GM23248 (cell line): ENCODE results near the gene PARD3B. TPM values are rescaled to one million over a fixed set of nuclear protein-coding genes. Genes with fewer than 3 reads are reported as not detected.

ENCODE experiments used
- DNase-seq: peaks from one replicate; pipeline ENCODE4 v3.0.0-alpha.2; 2015
- H2AFZ ChIP-seq: fragments of 200-600 bp; sonication (generic); 2 replicates; pipeline ENCODE4 v1.6.1; 2016; ENCODE audit warnings: antibody characterized with exemption
- H3F3A ChIP-seq: fragments of 200-600 bp; sonication (generic); 2 replicates; pipeline ENCODE4 v1.6.1; 2016; ENCODE audit warnings: mild to moderate bottlenecking, antibody characterized with exemption, mixed run types; ENCODE audit not compliant: insufficient read depth
- H3K27ac ChIP-seq: fragments of 200-600 bp; sonication (generic); 2 replicates; pipeline ENCODE4 v1.5.1; 2016; ENCODE audit warnings: mild to moderate bottlenecking
- H3K27me3 ChIP-seq: fragments of 200-600 bp; sonication (generic); replicated peaks from 2 replicates; pipeline ENCODE4 v1.6.1; 2016; ENCODE audit warnings: mild to moderate bottlenecking; ENCODE audit not compliant: insufficient read depth
- H3K36me3 ChIP-seq: fragments of 200-600 bp; sonication (generic); 2 replicates; pipeline ENCODE4 v1.6.1; 2016; ENCODE audit warnings: low read depth, mild to moderate bottlenecking
- H3K4me1 ChIP-seq: fragments of 200-600 bp; sonication (generic); 2 replicates; pipeline ENCODE4 v1.6.1; 2016; ENCODE audit warnings: mild to moderate bottlenecking; ENCODE audit not compliant: insufficient read depth
- H3K4me2 ChIP-seq: fragments of 200-600 bp; sonication (generic); one replicate; pipeline ENCODE4 v1.6.1; 2016; ENCODE audit warnings: mild to moderate bottlenecking; ENCODE audit not compliant: unreplicated experiment
- H3K4me3 ChIP-seq: fragments of 200-600 bp; sonication (generic); 2 replicates; pipeline ENCODE4 v1.5.1; 2016; ENCODE audit warnings: mild to moderate bottlenecking
- H3K79me2 ChIP-seq: fragments of 200-600 bp; sonication (generic); 2 replicates; pipeline ENCODE4 v1.6.1; 2016; ENCODE audit warnings: mild to moderate bottlenecking; ENCODE audit not compliant: insufficient read depth
- H3K9ac ChIP-seq: fragments of 200-600 bp; sonication (generic); 2 replicates; pipeline ENCODE4 v1.6.1; 2016; ENCODE audit warnings: mild to moderate bottlenecking
- H3K9me2 ChIP-seq: fragments of 200-600 bp; sonication (generic); 2 replicates; pipeline ENCODE4 v1.6.1; 2016; ENCODE audit warnings: mixed run types, mild to moderate bottlenecking, moderate library complexity; ENCODE audit not compliant: insufficient read depth
- H3K9me3 ChIP-seq: fragments of 200-600 bp; sonication (generic); one replicate; pipeline ENCODE4 v1.6.1; 2017; ENCODE audit warnings: low read depth
- H4K20me1 ChIP-seq: fragments of 200-600 bp; sonication (generic); 2 replicates; pipeline ENCODE4 v1.6.0; 2016; ENCODE audit not compliant: insufficient read depth
- EZH2 ChIP-seq: fragments of 200-600 bp; sonication (generic); IDR thresholded peaks from 2 replicates; pipeline ENCODE4 v1.6.1; 2018; ENCODE audit warnings: antibody characterized with exemption, mild to moderate bottlenecking; ENCODE audit not compliant: insufficient read depth, poor library complexity, severe bottlenecking
- EZH2phosphoT487 ChIP-seq: fragments of 200-600 bp; sonication (generic); IDR thresholded peaks from 2 replicates; pipeline ENCODE4 v1.6.1; 2018; ENCODE audit warnings: antibody characterized with exemption, moderate library complexity, mild to moderate bottlenecking, low read depth; ENCODE audit not compliant: insufficient read depth
- WGBS, 2 experiments: methylation state at CpG; one replicate each; pipeline ENCODE4 v1.1.6; 2015 to 2017; ENCODE audit warnings: low lambda C conversion rate in 2 of 2, low coverage in 1 of 2; ENCODE audit errors: missing lambda C conversion rate in 2 of 2; 5-methylcytosine and 5-hydroxymethylcytosine counted together
- in situ Hi-C: fragments of 300-500 bp; cut with MboI; formaldehyde crosslinking; loops from 2 replicates; pipeline ENCODE4 v1.15.0; 2020
- polyA plus RNA-seq: library from polyadenylated mRNA; unstranded; fragments of >200 nt; fragmentation: Nextera tagmentation; extraction: Ambion mirVana; gene quantifications from 2 replicates; pipeline ENCODE4 v1.2.1, GENCODE V29; 2016
- total RNA-seq: library from RNA; depleted of rRNA; stranded (reverse); fragments of >200 nt; shearing (Covaris generic); gene quantifications from 2 replicates; pipeline ENCODE4 v1.2.3, GENCODE V29; 2014

PARD3B gene
- total and polyA plus RNA-seq, 2 experiments from 2014 or later = 2.5 to 6.9 TPM

DNA sequence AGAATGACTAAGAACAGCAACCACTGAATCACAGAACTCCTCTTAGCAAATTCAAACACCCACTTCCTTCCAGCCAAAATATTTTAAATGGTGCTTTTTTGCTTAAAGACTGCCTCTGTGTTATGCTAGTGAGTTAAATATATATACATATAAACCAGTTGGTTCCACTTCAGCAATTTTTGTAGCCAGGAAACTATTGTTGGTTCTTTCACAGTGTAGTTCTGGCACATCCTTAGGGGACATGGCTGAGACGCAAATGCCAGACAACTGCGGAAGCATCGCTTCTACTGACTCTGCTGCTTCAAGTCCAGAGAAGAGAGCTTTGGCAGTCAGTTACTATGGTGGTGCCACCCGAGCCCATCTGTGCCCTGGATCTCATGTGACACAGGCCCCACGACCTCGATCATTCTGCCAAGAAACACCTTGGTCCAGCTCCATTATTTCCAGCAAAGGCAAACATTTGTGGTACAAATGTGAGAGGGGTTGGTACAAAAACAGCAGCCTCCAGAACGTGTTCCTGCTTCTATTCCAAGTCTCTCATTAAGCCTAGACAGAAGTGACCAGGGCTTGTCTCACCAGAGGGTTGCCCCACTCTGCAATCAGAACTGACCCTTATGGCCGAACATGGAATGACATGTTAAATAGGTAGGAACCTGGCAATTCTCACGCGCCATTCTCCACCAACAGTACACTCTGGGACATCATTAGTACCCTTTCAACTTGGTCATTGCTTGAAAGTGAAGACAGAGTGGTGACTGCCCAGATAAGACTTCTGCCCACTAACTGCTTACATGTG is 1019.3 kb downstream of the PARD3B start:
- H3K4me2 ChIP-seq = no peak overlapping the region
- H3K27me3 ChIP-seq = no peaks in the 10 kb centered on the region
- H3K79me2 ChIP-seq = no peaks in the 10 kb centered on the region
- in situ Hi-C loops = no loop called here
- no peaks in the 10 kb centered on the region for H3K4me1 ChIP-seq
- no peaks in the 10 kb centered on the region for H3K9me3 ChIP-seq
- no peak for DNase-seq
- no peak for TF ChIP-seq EZH2phosphoT487
- TF ChIP-seq EZH2 = no peak
- no peaks in the 10 kb centered on the region for H4K20me1 ChIP-seq
- no peak overlapping the region for H2AFZ ChIP-seq
- 54 to 56% methylated on average over 10 of the region's 10 CpGs for WGBS, 2 experiments
- H3K4me3 ChIP-seq = no peak overlapping the region
- no peaks in the 10 kb centered on the region for H3K9me2 ChIP-seq
- no peak overlapping the region for H3K9ac ChIP-seq
- H3K36me3 ChIP-seq = no peaks in the 10 kb centered on the region
- H3K27ac ChIP-seq = no peak overlapping the region
- no peaks in the 10 kb centered on the region for H3F3A ChIP-seq

DNA sequence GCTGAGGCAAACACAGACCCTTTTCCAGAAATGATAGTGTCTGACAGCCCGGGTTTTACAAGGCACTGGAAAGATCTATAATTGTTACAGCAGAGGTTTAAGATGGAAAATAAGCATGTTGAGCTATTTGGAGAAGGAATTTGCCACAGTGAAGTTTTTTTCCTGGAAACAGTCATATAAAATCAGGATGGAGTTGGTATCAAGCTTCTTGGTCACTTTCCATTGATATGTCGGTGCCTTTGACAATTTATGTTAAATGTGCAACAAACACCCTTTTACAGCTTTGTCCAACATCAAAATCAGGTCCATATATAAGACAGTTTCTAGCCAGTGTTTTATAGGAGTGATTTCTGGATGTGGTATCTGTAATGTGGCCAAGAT is 1019.9 kb downstream of the PARD3B start:
- no peaks in the 10 kb centered on the region for H3K9me3 ChIP-seq
- TF ChIP-seq EZH2 = no peak
- no peak for TF ChIP-seq EZH2phosphoT487
- H3K4me2 ChIP-seq = no peak overlapping the region
- no peaks in the 10 kb centered on the region for H3K36me3 ChIP-seq
- H3K27me3 ChIP-seq = no peaks in the 10 kb centered on the region
- H3K9ac ChIP-seq = no peak overlapping the region
- no peaks in the 10 kb centered on the region for H3K9me2 ChIP-seq
- 52% methylated on average over 2 of the region's 2 CpGs for WGBS, 2 experiments
- in situ Hi-C loops = no loop called here
- no peak overlapping the region for H3K4me3 ChIP-seq
- H3K4me1 ChIP-seq = no peaks in the 10 kb centered on the region
- H2AFZ ChIP-seq = no peak overlapping the region
- no peaks in the 10 kb centered on the region for H3K79me2 ChIP-seq
- no peaks in the 10 kb centered on the region for H3F3A ChIP-seq
- no peaks in the 10 kb centered on the region for H4K20me1 ChIP-seq
- H3K27ac ChIP-seq = no peak overlapping the region
- no peak for DNase-seq

DNA sequence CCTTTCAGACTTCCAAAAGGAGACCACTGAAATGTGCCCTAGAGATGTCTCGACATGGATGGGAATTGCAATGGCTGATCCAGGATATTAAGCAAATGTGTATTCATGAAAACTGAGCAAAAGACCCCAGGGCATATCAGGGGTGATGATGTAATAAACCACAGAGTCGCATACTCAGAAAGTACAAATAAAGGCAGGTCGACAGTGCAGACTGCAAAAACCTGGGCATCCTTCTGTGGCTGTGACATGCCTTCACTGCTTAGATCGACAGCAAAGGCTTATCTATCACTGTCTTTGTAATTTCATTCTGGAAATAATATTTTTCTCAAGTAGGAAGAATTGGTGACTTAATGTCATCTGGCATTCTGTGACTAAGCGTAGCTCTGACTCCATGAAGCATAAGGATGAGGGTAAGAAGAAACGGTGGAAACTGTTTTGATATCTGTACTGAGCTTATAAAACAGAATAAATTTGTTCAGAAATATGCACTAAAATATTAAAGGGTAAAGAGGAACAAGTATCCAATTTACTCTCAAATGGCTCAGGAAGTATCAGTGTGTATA is 1021.4 kb downstream of the PARD3B start:
- 61 to 68% methylated on average over 6 of the region's 6 CpGs for whole genome bisulfite sequencing, 2 experiments
- in situ Hi-C loops = no loop called here
- Histone ChIP-seq H3K4me1 (no peaks in the 10 kb centered on the region), H3K27ac (no peak overlapping the region), H3K36me3 (no peaks in the 10 kb centered on the region), H3K79me2 (no peaks in the 10 kb centered on the region), H3K4me3 (no peak overlapping the region), H3K27me3 (no peaks in the 10 kb centered on the region), H3K9me2 (no peaks in the 10 kb centered on the region), H2AFZ (no peak overlapping the region), H3F3A (no peaks in the 10 kb centered on the region), H3K4me2 (no peak overlapping the region), H4K20me1 (no peaks in the 10 kb centered on the region), H3K9ac (no peak overlapping the region), H3K9me3 (no peaks in the 10 kb centered on the region)
- TF ChIP-seq EZH2phosphoT487 = no peak
- TF ChIP-seq EZH2 = no peak
- no peak for DNase-seq

DNA sequence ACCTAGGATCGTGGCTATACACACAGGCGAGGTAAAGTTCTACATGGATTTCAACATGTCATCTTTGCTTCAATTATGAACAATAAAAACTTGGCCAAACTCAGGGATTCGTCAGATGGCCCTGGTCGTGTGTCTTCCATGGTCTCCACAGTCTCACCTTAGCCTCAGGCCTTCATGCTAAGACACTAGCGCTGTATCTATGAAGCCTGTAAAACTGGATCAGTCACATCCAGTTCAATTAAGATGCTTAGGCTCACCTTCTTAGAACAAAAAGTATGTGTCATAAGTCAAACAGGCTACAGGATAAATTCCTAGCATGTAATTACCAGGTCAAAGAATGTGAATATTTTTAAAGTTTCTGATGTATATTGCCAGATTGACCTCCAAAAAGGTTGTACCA is 1023.3 kb downstream of the PARD3B start:
- no peak overlapping the region for H3K4me2 ChIP-seq
- TF ChIP-seq EZH2phosphoT487 = no peak
- no peak for TF ChIP-seq EZH2
- H3K9me3 ChIP-seq = no peaks in the 10 kb centered on the region
- no peaks in the 10 kb centered on the region for H3K27me3 ChIP-seq
- no peaks in the 10 kb centered on the region for H3K79me2 ChIP-seq
- 94 to 95% methylated on average over 5 of the region's 5 CpGs for WGBS, 2 experiments
- in situ Hi-C loops = no loop called here
- H3F3A ChIP-seq = no peaks in the 10 kb centered on the region
- H3K27ac ChIP-seq = no peak overlapping the region
- no peak overlapping the region for H3K9ac ChIP-seq
- no peaks in the 10 kb centered on the region for H3K36me3 ChIP-seq
- no peaks in the 10 kb centered on the region for H4K20me1 ChIP-seq
- DNase-seq = no peak
- peaks cover 2% of the 10 kb centered on the region for H3K4me1 ChIP-seq
- H3K4me3 ChIP-seq = no peak overlapping the region
- no peak overlapping the region for H2AFZ ChIP-seq
- no peaks in the 10 kb centered on the region for H3K9me2 ChIP-seq
